Astrocyte of the spinal cord (primary cell): ENCODE results near the gene EPHB3.

Experiments
- DNase-seq: peaks from one replicate; pipeline ENCODE4 v3.0.0; 2011; ENCODE audit warnings: low read depth, low spot score
- H3K4me3 ChIP-seq: 2 replicates; pipeline ENCODE4 v1.5.1; 2011; ENCODE audit warnings: low read depth, mild to moderate bottlenecking, low read length, moderate library complexity
- in situ Hi-C: cut with HindIII; loops from 2 replicates; pipeline ENCODE4 v1.10.0; 2017; ENCODE audit warnings: low sequenced_read_pairs
- TF ChIP-seq, protein P1 (sequence below): IDR thresholded peaks from 2 replicates; pipeline ENCODE4 v1.5.1; 2012; ENCODE audit warnings: low read depth, mild to moderate bottlenecking, low read length, inconsistent platforms

The EPHB3 gene

GRCh38 chr3:184563561-184563925, 2.0 kb downstream of the EPHB3 start:
- no peak overlapping the region for H3K4me3 ChIP-seq
- in situ Hi-C loops = no loop called here
- DNase-seq = no peak
- TF ChIP-seq, protein P1, sequence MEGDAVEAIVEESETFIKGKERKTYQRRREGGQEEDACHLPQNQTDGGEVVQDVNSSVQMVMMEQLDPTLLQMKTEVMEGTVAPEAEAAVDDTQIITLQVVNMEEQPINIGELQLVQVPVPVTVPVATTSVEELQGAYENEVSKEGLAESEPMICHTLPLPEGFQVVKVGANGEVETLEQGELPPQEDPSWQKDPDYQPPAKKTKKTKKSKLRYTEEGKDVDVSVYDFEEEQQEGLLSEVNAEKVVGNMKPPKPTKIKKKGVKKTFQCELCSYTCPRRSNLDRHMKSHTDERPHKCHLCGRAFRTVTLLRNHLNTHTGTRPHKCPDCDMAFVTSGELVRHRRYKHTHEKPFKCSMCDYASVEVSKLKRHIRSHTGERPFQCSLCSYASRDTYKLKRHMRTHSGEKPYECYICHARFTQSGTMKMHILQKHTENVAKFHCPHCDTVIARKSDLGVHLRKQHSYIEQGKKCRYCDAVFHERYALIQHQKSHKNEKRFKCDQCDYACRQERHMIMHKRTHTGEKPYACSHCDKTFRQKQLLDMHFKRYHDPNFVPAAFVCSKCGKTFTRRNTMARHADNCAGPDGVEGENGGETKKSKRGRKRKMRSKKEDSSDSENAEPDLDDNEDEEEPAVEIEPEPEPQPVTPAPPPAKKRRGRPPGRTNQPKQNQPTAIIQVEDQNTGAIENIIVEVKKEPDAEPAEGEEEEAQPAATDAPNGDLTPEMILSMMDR = no peak

- in situ Hi-C loops = no loop called here
- no peak overlapping the region for H3K4me3 ChIP-seq
- TF ChIP-seq, protein P1 = no peak
- DNase-seq = no peak
Measured at GRCh38 chr3:184563941-184564684, 2.5 kb downstream of the EPHB3 start.

GRCh38 chr3:184564685-184565385, 3.2 kb downstream of the EPHB3 start:
- DNase-seq = no peak
- TF ChIP-seq, protein P1 = no peak
- H3K4me3 ChIP-seq = no peak overlapping the region
- in situ Hi-C loops = no loop called here

DNA sequence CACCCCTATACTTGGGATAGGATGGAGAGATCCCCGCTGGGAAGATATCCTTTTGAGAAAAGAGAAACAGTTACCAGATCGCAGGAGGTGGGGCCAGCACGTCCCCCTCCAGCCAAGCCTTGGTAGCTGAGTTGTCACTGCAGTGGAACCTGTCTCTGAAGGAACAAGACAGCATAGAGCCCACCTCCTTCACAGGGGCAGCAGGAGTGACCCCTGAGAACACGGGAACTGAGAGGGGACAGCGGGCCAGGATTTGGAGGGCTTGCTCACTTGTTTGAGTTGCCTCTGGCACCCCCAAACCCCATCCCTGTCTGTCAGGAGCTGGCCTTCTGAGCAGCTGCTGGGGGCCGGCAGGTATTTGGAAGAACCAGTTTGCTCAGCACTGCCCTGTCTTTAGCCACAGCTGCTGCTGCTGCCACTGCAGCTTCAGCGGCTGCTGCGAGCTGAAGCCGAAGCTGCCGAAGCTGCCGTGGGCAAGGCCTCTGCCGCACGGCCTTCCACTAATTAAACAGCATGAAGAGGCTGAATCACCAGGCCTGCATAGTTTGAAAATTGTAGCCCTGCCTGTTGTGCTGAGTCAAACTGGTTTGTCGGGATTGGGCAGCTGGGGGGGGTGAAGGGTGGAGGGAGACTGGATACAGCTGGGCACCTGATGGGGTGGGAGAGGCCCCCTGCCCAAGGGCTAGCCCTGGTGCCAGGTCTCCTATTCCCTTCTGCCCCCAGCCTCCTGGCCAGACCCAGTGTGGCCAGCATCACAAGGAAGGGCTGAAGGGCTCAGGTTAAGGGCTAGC, 4.0 kb downstream of the EPHB3 start:
- in situ Hi-C loops = no loop called here
- no peak overlapping the region for H3K4me3 ChIP-seq
- DNase-seq = peak; percentile 86

DNA sequence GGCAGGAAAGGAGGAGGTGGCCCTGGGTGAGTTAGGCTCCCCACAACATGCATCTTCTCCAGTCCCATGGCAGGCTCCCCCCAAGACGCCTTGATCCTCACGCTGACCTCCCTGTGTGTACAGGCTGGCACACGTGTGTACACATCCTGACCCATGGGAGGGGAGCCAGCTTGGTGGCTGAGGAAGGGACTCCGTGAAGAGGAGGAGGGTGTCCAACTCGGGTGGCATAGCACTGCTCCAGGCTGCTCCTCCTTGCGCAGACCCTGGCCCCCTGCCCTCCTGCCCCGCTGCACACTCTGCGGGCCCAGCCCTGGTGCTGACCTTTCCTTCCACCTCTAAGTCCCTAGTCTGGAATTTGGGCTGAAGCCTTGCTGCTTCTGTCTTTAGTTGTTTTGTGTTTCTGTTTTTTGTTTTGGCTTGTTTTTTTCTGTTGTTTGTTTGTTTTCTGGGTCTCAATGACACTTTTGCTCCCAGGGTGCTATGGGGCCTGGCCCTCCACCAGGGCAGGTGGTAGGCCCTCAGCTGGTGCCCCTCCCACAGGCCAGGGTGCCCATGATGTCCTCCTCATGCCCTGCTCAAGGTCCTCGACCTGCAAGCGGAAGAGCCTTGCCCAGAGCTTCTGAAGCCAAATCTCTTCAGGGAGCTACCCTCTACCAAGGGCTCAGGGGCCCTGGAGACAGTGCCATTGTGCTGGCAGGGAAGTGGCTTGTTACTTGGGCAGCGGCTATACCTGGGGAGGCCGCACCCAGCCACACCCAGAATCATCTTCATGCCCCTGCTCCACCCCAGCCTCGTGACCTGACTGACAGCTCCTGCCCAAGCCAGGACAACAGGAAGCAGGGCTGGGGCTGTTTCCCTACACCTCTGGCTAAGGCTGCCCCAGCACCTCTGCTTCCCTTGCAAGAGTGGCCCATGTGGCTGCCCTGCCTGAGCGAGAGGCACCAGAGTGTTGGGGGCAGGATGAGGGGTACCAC, 5.1 kb downstream of the EPHB3 start:
- DNase-seq = no peak
- in situ Hi-C loops = no loop called here
- no peak overlapping the region for H3K4me3 ChIP-seq
- TF ChIP-seq, protein P1 = no peak

More for the DNA sequence above, 4.0 kb downstream of the EPHB3 start:
- TF ChIP-seq, protein P1 = no peak
